WERI-Rb-1 (cell line): Measurements from ENCODE around the gene SPDYE2.
"Not testable (repeated sequence)": the region's sequence is repeated elsewhere in the genome, so short reads cannot be mapped to it uniquely, and the experiment has no call there.

Source experiments
- DNase-seq: peaks from one replicate; pipeline ENCODE4 v3.0.0-alpha.2; 2020
- H3K27ac ChIP-seq: fragments of 250-450 bp; sonication (Bioruptor Pico); 2 replicates; pipeline ENCODE4 v1.5.1; 2020; ENCODE audit warnings: mild to moderate bottlenecking, moderate library complexity
- H3K27me3 ChIP-seq: fragments of 250-450 bp; sonication (Bioruptor Pico); 2 replicates; pipeline ENCODE4 v1.5.1; 2021; ENCODE audit warnings: mild to moderate bottlenecking, low read depth, moderate library complexity; ENCODE audit not compliant: insufficient read depth, severe bottlenecking
- H3K36me3 ChIP-seq: fragments of 250-450 bp; sonication (Bioruptor Pico); 2 replicates; pipeline ENCODE4 v1.5.1; 2020; ENCODE audit warnings: mild to moderate bottlenecking, moderate library complexity
- H3K4me3 ChIP-seq: 2 replicates; pipeline ENCODE4 v1.5.1; 2011; ENCODE audit warnings: low read depth, mild to moderate bottlenecking, control low read depth, low read length
- H3K9me3 ChIP-seq: fragments of 250-450 bp; sonication (Bioruptor Pico); 2 replicates; pipeline ENCODE4 v1.5.1; 2021; ENCODE audit warnings: mild to moderate bottlenecking, moderate library complexity; ENCODE audit not compliant: severe bottlenecking

Gene SPDYE2

GRCh38 chr7:102602317-102602716 is 51.3 kb downstream of the SPDYE2 start:
- not testable (repeated sequence) for H3K36me3 ChIP-seq, H3K4me3 ChIP-seq, H3K27ac ChIP-seq, H3K27me3 ChIP-seq, H3K9me3 ChIP-seq, DNase-seq

- not testable (repeated sequence) for H3K4me3 ChIP-seq, H3K36me3 ChIP-seq, H3K27ac ChIP-seq, DNase-seq, H3K27me3 ChIP-seq, H3K9me3 ChIP-seq
Measured at GRCh38 chr7:102604431-102605145, 53.6 kb downstream of the SPDYE2 start.

- not testable (repeated sequence) for H3K36me3 ChIP-seq, H3K27ac ChIP-seq, H3K9me3 ChIP-seq, DNase-seq, H3K27me3 ChIP-seq, H3K4me3 ChIP-seq
Measured at GRCh38 chr7:102606848-102607247, 55.8 kb downstream of the SPDYE2 start.

GRCh38 chr7:102609734-102610133 is 58.7 kb downstream of the SPDYE2 start:
- H3K9me3 ChIP-seq, H3K4me3 ChIP-seq, H3K27me3 ChIP-seq, H3K36me3 ChIP-seq, H3K27ac ChIP-seq, DNase-seq: not testable (repeated sequence)

- DNase-seq = peak; percentile 8
- H3K36me3 ChIP-seq, H3K9me3 ChIP-seq, H3K27me3 ChIP-seq, H3K27ac ChIP-seq, H3K4me3 ChIP-seq: not testable (repeated sequence)
Measured at GRCh38 chr7:102610441-102610840, 59.4 kb downstream of the SPDYE2 start.

- not testable (repeated sequence) for H3K9me3 ChIP-seq, H3K36me3 ChIP-seq, DNase-seq, H3K4me3 ChIP-seq, H3K27ac ChIP-seq, H3K27me3 ChIP-seq
Measured at GRCh38 chr7:102611013-102611674, 60.1 kb downstream of the SPDYE2 start.

GRCh38 chr7:102611675-102612325 is 60.8 kb downstream of the SPDYE2 start:
- DNase-seq = peak; percentile 46
- H3K4me3 ChIP-seq = peak overlapping the region; percentile 19
- not testable (repeated sequence) for H3K9me3 ChIP-seq, H3K27me3 ChIP-seq, H3K27ac ChIP-seq, H3K36me3 ChIP-seq
